GM12874 (cell line): ENCODE data around the gene SCN3B.

Source experiments
- TF ChIP-seq, protein P1 (sequence below): IDR thresholded peaks from 2 replicates; pipeline ENCODE4 v1.5.1; 2011; ENCODE audit warnings: low read depth, mild to moderate bottlenecking, control low read depth, low read length, moderate library complexity; ENCODE audit not compliant: insufficient read depth

Gene SCN3B

DNA sequence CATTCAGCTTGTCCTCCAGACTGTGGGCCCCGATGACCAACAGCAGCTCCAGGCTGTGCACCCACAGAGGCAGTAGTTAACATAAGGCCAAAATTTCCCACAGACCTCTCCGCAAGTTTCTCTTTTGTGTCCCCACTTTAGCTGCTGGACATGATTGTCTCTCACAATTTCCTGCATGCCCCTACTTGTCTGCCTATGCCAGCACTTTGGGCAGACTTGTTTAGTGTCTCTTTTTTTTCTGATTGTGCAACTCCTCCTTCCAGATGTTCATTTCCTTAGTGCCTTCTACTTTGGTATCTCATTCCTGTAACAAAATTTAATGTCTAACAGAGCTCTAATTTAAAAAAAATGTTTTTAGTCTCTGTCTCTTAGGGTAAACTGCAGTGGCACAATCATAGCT is 23.8 kb upstream of the SCN3B start:
- TF ChIP-seq, protein P1, sequence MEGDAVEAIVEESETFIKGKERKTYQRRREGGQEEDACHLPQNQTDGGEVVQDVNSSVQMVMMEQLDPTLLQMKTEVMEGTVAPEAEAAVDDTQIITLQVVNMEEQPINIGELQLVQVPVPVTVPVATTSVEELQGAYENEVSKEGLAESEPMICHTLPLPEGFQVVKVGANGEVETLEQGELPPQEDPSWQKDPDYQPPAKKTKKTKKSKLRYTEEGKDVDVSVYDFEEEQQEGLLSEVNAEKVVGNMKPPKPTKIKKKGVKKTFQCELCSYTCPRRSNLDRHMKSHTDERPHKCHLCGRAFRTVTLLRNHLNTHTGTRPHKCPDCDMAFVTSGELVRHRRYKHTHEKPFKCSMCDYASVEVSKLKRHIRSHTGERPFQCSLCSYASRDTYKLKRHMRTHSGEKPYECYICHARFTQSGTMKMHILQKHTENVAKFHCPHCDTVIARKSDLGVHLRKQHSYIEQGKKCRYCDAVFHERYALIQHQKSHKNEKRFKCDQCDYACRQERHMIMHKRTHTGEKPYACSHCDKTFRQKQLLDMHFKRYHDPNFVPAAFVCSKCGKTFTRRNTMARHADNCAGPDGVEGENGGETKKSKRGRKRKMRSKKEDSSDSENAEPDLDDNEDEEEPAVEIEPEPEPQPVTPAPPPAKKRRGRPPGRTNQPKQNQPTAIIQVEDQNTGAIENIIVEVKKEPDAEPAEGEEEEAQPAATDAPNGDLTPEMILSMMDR, result no peak

DNA sequence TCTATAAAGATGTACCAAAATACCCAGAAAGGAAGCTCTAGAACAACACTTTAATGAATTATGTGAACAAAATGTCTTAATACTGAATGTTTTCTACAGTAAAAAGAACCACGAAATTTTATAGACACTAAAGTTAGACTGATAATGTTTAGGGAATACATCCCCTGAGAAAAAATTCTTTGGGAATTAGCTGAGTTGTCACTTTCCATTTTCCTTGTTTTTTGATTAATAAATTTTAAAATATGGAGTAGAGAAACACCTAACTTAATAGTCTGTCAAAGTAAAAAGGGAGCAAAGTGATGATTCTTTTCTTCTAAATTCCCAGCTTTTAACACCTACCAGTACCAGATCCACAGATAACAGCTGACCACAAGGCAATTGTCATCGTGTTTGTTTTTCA is 23.1 kb upstream of the SCN3B start:
- TF ChIP-seq, protein P1, result no peak

DNA sequence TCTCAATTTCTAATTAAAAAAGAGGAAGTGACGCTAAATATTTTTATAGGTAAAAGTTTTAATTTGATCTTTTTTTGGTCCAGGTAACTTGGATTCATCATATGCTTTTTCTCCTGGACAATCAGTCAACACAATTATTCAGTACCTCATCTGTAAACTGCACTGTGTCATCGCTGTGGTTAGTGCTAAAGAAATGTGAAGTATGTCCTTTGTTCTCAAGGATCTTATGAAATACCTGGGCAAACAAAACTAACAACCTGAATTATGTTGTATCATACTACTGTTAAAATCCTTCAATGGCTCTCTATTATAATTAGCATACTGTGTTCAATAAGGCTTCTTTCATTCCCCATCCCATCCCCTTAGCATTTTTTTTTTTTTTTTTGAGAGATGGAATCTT is 19.9 kb upstream of the SCN3B start:
- TF ChIP-seq, protein P1, result no peak

DNA sequence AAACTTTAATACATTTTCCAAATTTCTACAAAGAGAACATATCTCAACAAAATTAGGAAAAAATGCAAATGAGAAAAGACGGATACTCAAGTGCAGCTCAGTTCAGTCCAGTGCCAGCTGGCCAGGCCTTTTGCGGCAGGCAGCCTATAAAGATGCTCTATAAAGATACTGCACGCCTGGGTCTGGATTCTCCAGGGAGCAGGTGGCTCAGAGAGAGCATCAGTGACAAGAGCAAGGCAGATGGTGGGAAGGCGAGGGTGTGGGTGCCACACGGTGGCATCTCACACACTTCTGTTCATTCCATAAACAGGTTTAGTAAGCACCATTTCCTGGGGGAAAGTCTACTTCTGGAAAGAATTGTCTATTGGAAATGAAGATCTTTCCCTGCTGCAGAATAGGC is 18.1 kb upstream of the SCN3B start:
- TF ChIP-seq, protein P1, result no peak

DNA sequence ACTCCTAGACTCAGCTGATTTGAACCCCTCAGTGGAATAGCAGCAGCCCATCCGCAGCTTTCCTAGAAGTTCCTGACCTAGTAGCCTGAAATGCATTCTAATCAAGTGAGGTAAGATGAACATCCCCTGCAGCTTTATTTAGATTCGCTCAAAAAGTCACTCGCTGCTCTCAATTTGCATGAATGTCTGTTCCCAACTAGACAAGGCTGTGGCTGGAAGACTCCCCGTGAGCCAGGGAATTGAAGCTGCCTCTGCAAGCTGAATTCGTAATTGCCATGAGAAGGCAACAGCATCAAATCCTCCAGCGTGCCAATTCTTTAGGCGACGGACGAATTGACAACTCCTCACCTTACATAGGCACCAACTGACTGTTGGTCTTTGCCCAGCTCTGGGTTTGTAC is 17.1 kb upstream of the SCN3B start:
- TF ChIP-seq, protein P1, result no peak

DNA sequence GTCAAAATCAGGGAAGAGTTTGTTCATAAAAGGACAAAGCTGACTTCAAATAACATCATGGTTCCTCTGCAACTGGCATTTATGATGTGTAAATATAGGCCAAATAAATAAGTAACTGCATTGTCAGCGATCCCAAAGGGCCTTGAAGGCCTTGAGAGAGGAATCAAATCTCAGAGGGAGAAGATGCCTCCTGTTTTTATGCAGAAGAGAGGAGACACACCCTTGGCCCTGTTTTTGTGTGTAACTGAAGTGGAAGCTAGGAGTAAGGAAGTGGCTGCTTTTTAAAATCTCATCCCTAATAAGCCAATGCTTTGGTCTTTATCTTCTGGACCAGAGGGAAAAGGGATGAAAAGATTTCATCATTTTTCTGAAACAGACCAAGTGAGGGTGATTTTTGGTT is 15.7 kb upstream of the SCN3B start:
- TF ChIP-seq, protein P1, result no peak

DNA sequence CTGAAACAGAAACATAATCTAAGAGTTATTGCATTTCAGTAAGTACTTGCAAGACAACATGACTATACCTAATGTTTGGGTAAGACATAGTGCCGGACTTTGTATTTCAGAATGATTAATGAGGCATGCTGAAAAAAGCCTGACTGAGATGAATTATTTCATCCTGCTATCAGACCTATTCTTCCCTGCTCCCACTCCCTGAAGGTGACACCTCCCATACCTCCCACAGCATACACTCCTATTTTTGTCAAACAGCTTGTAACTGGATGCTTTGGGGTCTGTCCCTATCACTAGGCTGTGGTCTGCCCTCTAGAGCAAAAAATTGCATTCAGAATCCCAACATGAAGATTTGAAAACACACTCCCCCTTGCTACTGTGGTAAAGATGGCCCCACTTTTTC is 10.9 kb upstream of the SCN3B start:
- TF ChIP-seq, protein P1, result no peak

DNA sequence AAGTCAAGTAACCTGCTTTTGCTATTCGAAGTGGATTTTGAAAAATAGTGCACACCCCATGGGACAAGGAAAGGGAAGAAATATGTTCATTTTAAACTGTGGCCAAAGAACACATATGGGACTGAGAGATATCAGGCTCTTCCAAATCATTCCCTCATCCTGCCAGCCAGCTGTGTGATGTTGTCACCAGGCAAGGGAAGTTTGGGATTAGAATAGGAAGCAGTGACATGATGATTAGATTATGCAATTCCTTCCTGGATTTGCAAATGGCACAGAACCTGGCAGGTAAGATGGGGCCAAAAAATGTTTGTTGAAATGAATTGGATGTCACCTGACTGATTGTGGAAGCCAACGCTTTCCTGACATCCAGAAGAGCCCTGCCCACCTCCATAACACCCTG is 4.9 kb upstream of the SCN3B start:
- TF ChIP-seq, protein P1, result no peak
